ENCODE measurements around the gene CPNE2.

The CPNE2 gene

DNA sequence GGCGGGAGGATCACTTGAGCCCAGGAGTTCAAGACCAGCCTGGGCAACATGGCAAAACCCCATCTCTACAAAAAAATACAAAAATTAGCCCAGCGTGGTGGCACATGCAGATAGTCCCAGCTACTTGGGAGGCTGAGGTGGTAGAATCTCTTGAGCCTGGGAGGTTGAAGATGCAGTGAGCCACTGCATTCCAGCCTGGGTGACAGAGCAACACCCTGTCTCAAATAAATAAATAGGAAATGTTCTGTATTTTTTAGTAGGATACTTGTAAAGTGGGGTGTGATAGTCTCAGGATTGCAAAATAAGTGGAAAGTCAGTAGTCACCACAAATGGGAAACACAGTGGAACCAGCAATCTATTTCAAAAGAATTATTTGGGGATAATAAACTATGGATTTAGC is 97.8 kb downstream of the CPNE2 start:
- TF ChIP-seq SIN3A (IDR thresholded peaks at IDR 0.05; ENCODE audit: borderline replicate concordance, insufficient read depth, low read length): no peak
- TF ChIP-seq FOXP2 (optimal IDR thresholded peaks at IDR 0.05; ENCODE audit: borderline replicate concordance, extremely low read depth, extremely low read length, insufficient read depth): no peak
- no peak for TF ChIP-seq POLR2AphosphoS5 (IDR thresholded peaks at IDR 0.05; ENCODE audit: low read depth, low read length)
- TF ChIP-seq, protein P1, sequence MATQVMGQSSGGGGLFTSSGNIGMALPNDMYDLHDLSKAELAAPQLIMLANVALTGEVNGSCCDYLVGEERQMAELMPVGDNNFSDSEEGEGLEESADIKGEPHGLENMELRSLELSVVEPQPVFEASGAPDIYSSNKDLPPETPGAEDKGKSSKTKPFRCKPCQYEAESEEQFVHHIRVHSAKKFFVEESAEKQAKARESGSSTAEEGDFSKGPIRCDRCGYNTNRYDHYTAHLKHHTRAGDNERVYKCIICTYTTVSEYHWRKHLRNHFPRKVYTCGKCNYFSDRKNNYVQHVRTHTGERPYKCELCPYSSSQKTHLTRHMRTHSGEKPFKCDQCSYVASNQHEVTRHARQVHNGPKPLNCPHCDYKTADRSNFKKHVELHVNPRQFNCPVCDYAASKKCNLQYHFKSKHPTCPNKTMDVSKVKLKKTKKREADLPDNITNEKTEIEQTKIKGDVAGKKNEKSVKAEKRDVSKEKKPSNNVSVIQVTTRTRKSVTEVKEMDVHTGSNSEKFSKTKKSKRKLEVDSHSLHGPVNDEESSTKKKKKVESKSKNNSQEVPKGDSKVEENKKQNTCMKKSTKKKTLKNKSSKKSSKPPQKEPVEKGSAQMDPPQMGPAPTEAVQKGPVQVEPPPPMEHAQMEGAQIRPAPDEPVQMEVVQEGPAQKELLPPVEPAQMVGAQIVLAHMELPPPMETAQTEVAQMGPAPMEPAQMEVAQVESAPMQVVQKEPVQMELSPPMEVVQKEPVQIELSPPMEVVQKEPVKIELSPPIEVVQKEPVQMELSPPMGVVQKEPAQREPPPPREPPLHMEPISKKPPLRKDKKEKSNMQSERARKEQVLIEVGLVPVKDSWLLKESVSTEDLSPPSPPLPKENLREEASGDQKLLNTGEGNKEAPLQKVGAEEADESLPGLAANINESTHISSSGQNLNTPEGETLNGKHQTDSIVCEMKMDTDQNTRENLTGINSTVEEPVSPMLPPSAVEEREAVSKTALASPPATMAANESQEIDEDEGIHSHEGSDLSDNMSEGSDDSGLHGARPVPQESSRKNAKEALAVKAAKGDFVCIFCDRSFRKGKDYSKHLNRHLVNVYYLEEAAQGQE (IDR thresholded peaks at IDR 0.05; ENCODE audit: insufficient read depth in 1 of 2, low read depth in 2 of 2, low read length in 2 of 2): no peak
- no peak for TF ChIP-seq TAF1 (IDR thresholded peaks at IDR 0.05; ENCODE audit: borderline replicate concordance, insufficient read depth, low read length)

DNA sequence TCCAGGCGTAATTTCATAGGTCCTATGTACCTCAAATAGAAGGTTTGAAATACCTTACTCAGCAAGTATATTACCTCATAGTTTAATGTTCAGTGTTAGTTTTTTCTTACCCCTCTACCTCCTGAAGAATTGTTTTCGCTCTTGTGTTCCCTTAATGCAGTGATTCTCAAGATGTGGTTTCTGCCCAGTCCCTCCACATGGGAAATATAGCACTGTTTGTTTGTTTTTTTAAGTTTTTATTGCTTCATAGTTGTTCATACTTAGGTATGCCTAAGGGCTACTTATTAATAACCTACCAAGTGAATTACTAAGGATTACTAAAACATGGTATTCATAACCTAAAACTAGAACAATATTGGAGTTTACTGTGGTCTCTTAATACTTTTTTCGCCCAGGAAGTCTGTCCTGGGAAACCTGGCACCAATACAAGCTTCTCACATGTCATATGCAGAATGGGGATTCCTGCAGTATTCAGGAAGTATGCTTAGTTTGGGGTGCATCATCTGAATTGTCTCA is 98.7 kb downstream of the CPNE2 start:
- TF ChIP-seq POLR2AphosphoS5 (IDR thresholded peaks at IDR 0.05; ENCODE audit: low read depth, low read length) (no peak), TAF1 (IDR thresholded peaks at IDR 0.05; ENCODE audit: borderline replicate concordance, insufficient read depth, low read length) (no peak), FOXP2 (optimal IDR thresholded peaks at IDR 0.05; ENCODE audit: borderline replicate concordance, extremely low read depth, extremely low read length, insufficient read depth) (no peak), SIN3A (IDR thresholded peaks at IDR 0.05; ENCODE audit: borderline replicate concordance, insufficient read depth, low read length) (no peak)
- TF ChIP-seq, protein P1 (IDR thresholded peaks at IDR 0.05; ENCODE audit: insufficient read depth in 1 of 2, low read depth in 2 of 2, low read length in 2 of 2): no peak

DNA sequence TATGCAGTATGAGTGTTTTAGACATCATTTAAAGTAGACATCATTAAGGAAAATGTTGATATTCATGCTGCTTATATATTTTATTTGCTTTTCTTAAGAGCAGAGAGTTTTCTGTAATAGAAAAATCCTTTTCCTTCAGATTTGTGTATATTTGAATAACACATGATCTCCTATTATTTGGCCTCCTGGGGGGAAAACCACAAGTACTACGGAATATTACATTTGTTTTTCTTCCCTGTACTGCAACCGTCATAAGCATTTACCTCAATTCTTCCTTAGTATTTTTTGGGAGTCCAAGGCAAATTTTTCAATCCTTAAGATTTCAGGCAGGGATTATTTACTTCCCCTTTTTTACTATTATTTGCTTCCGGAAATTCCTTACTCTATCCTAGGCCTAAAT is 99.8 kb downstream of the CPNE2 start:
- TF ChIP-seq, protein P1 (IDR thresholded peaks at IDR 0.05; ENCODE audit: insufficient read depth in 1 of 2, low read depth in 2 of 2, low read length in 2 of 2): no peak
- TF ChIP-seq POLR2AphosphoS5 (IDR thresholded peaks at IDR 0.05; ENCODE audit: low read depth, low read length) (no peak), TAF1 (IDR thresholded peaks at IDR 0.05; ENCODE audit: borderline replicate concordance, insufficient read depth, low read length) (no peak), FOXP2 (optimal IDR thresholded peaks at IDR 0.05; ENCODE audit: borderline replicate concordance, extremely low read depth, extremely low read length, insufficient read depth) (no peak)

DNA sequence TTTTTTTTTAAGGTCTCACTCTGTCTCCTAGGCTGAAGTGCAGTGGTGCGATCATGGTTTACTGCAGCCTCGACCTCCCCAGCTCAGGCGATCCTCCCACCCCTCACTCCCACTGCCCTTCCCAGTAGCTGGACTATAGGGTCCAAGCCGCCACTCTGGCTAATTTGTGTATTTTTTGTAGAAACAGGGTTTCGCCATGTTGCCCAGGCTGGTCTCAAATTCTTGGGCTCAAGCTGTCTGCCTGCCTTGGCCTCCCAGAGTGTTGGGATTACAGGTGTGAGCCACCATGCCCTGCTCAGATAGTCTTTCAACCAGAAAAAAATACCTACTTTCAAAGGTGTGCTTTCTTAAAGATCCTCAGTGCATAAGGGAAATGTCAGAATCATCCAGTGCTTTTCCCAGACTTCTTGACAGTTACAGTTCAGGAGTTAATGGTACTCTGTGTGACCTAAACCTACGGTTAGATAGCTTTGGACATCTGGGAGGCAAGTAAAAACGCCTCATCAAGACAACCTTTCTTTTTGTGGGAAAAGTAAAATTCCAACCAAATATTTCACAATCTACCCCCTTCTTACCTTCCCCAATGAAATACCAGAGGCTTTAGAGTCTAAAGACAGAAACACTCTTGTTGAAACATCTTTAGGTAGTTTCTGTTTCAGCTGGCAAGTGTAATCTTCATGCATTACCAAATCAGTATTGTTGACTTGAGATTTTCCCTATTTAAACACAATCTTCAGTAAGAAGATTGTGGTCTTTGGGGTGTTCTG is 100.5 kb downstream of the CPNE2 start:
- TF ChIP-seq SIN3A (IDR thresholded peaks at IDR 0.05; ENCODE audit: borderline replicate concordance, insufficient read depth, low read length) (no peak), TAF1 (IDR thresholded peaks at IDR 0.05; ENCODE audit: borderline replicate concordance, insufficient read depth, low read length) (no peak), FOXP2 (optimal IDR thresholded peaks at IDR 0.05; ENCODE audit: borderline replicate concordance, extremely low read depth, extremely low read length, insufficient read depth) (no peak), POLR2AphosphoS5 (IDR thresholded peaks at IDR 0.05; ENCODE audit: low read depth, low read length) (no peak)
- TF ChIP-seq, protein P1 (IDR thresholded peaks at IDR 0.05; ENCODE audit: insufficient read depth in 1 of 2, low read depth in 2 of 2, low read length in 2 of 2): no peak

Measured in PFSK-1 (cell line).